ENCODE results near the gene COX8A. TPM values are rescaled to one million over a fixed set of nuclear protein-coding genes. Genes with fewer than 3 reads are reported as not detected.

COX8A gene, protein sequence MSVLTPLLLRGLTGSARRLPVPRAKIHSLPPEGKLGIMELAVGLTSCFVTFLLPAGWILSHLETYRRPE
- 920 TPM for total RNA-seq
- long read RNA-seq, transcript COX8A-201 (2 exons, 507 nt), result major isoform, 494 of 499 reads
- long read RNA-seq, partial matches to known transcripts, result 4 of 499 reads
- long read RNA-seq, other reads (novel, unspliced or antisense), result 1 of 499 reads

DNA sequence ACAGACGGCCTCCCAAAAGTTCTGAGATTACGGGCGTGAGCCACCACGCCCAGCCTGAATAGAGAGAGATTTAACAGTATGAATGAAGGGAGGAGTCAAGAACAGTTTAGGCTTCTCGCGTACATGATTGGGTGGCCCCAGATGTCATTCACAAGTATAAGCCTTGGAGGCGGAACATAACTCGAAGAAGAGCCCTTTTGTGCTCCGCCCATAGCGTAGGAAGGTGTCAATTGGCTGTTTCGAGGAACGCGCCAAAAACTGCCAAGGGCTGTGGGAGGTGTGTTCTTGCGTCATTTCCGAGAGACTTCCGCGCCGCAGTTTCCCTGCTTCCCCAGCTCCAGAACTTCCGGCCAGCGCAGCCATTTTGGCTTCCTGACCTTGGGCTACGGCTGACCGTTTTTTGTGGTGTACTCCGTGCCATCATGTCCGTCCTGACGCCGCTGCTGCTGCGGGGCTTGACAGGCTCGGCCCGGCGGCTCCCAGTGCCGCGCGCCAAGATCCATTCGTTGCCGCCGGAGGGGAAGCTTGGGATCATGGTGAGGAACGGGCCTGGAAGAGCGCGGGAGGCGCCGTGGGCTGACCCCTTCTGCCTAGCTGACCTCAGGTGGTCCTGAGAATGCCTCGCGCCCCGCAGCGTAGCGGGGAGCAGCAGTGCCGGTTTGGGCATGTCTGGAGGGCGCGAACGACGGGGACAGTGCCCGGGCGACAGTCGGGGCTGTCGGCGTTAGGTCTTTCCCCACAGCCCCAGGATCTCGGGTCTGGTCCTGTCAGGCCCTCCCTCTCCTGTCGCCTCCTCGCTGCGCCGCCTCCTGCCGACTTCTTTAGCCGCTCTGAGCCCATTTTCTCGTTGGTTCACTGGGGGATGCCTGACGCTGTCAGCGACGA is at the start of gene COX8A:
Gene COX8A (plus strand): TSS at position 362 of the 885 bp plus-strand sequence. CDS start 61 bp downstream, at position 423.
- Histone ChIP-seq H3K9me3 (replicated peaks) (no peaks in the 10 kb centered on the region), H3K27ac (replicated peaks) (peak within 1 kb of the TSS; percentile 95), H3K4me1 (peaks cover 53% of the 10 kb centered on the region), H3K36me3 (peaks cover 13% of the 10 kb centered on the region), H3K27me3 (ENCODE audit: low read depth) (peaks cover 6% of the 10 kb centered on the region), H3K4me3 (peak within 1 kb of the TSS; percentile 79)
- DNase-seq, result peak; percentile 95
- TF ChIP-seq, protein P1, sequence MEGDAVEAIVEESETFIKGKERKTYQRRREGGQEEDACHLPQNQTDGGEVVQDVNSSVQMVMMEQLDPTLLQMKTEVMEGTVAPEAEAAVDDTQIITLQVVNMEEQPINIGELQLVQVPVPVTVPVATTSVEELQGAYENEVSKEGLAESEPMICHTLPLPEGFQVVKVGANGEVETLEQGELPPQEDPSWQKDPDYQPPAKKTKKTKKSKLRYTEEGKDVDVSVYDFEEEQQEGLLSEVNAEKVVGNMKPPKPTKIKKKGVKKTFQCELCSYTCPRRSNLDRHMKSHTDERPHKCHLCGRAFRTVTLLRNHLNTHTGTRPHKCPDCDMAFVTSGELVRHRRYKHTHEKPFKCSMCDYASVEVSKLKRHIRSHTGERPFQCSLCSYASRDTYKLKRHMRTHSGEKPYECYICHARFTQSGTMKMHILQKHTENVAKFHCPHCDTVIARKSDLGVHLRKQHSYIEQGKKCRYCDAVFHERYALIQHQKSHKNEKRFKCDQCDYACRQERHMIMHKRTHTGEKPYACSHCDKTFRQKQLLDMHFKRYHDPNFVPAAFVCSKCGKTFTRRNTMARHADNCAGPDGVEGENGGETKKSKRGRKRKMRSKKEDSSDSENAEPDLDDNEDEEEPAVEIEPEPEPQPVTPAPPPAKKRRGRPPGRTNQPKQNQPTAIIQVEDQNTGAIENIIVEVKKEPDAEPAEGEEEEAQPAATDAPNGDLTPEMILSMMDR (IDR thresholded peaks at IDR 0.05; ENCODE audit: borderline replicate concordance), result peak; percentile 21
- intact Hi-C loops (cut with micrococcal nuclease), result no loop called here

DNA sequence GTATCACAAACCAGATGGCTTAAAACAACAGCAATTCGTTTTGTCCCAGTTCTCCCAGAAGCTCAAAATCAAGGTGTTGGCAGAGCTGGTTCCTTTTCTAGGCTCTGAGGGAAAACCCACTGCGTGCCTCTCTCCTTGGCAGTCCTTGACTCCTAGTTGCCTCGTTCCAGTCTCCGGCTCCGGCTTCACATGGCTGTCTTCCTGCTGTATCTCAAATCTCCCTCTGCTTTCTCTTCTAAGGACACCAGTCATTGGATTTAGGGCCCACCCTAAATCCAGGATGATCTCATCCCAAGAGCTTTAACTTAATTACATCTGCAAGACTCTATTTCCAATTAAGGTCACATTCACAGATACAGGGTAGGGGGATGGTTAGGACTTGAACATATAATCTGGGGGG is 44.8 kb upstream of the COX8A start:
- Histone ChIP-seq H3K4me3 (no peak overlapping the region), H3K27ac (replicated peaks) (no peak overlapping the region), H3K4me1 (no peaks in the 10 kb centered on the region), H3K27me3 (ENCODE audit: low read depth) (no peaks in the 10 kb centered on the region), H3K36me3 (no peaks in the 10 kb centered on the region), H3K9me3 (replicated peaks) (no peaks in the 10 kb centered on the region)
- DNase-seq, result no peak
- TF ChIP-seq, protein P1 (IDR thresholded peaks at IDR 0.05; ENCODE audit: borderline replicate concordance), result no peak
- intact Hi-C loops (cut with micrococcal nuclease), result no loop called here

DNA sequence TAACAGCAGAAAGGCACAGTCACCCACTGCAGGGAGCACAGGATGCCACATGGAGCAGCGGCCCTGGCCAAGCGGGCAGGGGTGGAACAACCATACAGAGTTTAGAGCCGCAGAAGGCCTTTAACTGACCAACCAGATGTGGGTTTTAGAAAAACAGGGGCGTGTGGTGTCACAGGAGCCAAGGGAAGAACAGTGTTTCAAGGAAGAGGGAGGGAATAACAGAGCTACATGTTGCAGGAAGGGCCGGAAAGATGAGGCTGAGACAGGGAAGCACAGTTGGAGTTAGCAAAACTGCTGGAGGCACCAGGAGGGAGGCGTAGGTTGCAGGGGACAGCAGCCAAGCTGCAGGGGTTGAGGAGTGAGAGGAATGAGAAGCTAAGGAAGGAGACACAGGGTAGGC is 43.4 kb upstream of the COX8A start:
- Histone ChIP-seq H3K36me3 (no peaks in the 10 kb centered on the region), H3K9me3 (replicated peaks) (no peaks in the 10 kb centered on the region), H3K27me3 (ENCODE audit: low read depth) (no peaks in the 10 kb centered on the region), H3K27ac (replicated peaks) (no peak overlapping the region), H3K4me1 (no peaks in the 10 kb centered on the region), H3K4me3 (no peak overlapping the region)
- intact Hi-C loops (cut with micrococcal nuclease), result no loop called here
- no peak for DNase-seq
- TF ChIP-seq, protein P1 (IDR thresholded peaks at IDR 0.05; ENCODE audit: borderline replicate concordance), result no peak

DNA sequence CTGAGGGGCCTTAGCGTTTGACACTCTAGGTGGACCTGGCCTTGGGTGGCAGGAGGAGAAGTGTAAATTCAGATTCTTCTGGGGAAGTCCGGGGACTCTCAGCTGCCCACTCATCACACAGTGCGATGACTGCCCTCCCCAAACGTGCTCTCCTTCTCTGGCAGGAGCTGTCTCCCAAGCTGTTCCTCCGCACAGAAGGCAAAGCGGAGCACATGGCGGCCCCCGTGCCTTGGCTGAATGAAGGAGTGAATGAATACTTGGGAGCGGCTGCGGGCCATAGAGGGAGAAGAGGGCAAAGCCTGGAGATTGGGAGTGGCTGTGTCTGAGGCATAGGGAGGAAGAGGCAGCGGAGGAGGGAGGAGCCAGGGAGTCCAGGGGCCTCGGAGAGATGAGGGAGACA is 42.5 kb upstream of the COX8A start:
- no peak overlapping the region for H3K4me3 ChIP-seq
- no peaks in the 10 kb centered on the region for H3K36me3 ChIP-seq
- no peaks in the 10 kb centered on the region for H3K27me3 ChIP-seq (ENCODE audit: low read depth)
- intact Hi-C loops (cut with micrococcal nuclease), result no loop called here
- H3K9me3 ChIP-seq (replicated peaks), result no peaks in the 10 kb centered on the region
- no peaks in the 10 kb centered on the region for H3K4me1 ChIP-seq
- TF ChIP-seq, protein P1 (IDR thresholded peaks at IDR 0.05; ENCODE audit: borderline replicate concordance), result no peak
- DNase-seq, result no peak
- H3K27ac ChIP-seq (replicated peaks), result no peak overlapping the region

DNA sequence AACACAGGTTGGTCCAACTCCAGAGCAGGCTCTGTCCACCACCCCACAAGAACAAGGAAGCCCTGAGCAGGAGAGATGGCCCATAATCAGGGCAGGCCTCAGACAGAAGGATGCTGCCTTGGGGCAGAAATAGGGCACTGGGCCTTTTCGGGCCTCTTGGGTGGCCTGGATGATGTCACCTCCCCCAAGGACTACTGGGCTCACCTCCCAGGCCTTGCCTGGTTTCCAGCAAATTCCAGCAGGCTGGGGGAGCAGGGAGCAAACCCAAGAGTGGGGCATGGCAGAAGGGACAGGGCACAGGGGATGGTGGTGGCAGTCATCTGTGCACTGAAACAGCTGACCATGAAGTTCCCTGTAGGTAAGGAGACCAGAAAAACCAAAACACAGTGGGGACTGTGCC is 41.0 kb upstream of the COX8A start:
- TF ChIP-seq, protein P1 (IDR thresholded peaks at IDR 0.05; ENCODE audit: borderline replicate concordance), result no peak

More for the DNA sequence above, 41.0 kb upstream of the COX8A start:
- H3K4me3 ChIP-seq, result no peak overlapping the region
- H3K9me3 ChIP-seq (replicated peaks), result no peaks in the 10 kb centered on the region
- no peak for DNase-seq
- intact Hi-C loops (cut with micrococcal nuclease), result no loop called here
- peaks cover 6% of the 10 kb centered on the region for H3K4me1 ChIP-seq
- no peaks in the 10 kb centered on the region for H3K36me3 ChIP-seq
- H3K27me3 ChIP-seq (ENCODE audit: low read depth), result no peaks in the 10 kb centered on the region
- H3K27ac ChIP-seq (replicated peaks), result no peak overlapping the region
